Stimulated activated CD8-positive, alpha-beta memory T cell treated with anti-CD3 and anti-CD28 coated beads, Interleukin-12 subunit alpha, Interleukin-12 subunit beta, amount 100 ng/mL, for 24 hours (primary cell): Measurements from ENCODE around the gene ZNF518B.
"Not testable (repeated sequence)": the region's sequence is repeated elsewhere in the genome, so short reads cannot be mapped to it uniquely, and the experiment has no call there.

Experiments used
- DNase-seq: peaks from one replicate; pipeline ENCODE4 v3.0.0-alpha.2; 2020; ENCODE audit errors: extremely low read depth

Gene ZNF518B

DNA sequence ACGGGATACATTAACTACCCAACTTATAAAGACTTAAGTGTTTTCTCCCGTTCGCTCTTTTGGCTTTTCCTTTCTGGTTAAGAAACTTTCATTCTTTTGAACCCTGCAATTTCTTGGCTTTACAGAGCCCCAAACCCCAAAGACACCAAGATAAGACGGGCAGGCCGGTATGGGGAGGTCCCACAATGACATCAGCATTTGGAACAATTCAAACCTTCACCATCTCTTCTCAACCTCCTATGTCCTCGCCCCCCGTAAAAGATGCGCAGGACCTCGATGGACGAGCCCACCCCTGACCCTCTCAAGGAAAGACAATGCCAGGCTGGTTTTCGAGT lies 999 bp downstream of the ZNF518B start:
- DNase-seq: no peak

DNA sequence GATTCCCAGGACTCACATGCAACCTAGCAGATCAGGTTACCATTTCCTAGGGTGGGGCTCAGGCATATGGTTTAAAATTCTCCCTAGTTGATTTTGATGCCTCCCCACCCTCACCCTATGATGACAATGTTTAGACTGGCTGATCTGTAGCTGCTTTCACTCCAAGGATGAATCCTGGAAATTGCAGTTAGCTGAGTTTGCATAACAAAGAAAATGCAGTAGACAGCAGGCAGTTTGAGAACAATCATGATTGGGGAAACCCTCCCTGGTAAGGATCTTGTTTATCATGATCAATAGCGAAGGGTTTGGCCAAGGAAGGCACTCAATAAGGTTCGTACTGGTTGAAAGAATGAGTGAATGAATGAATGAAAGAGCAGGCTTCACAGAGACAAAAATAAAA lies 2.1 kb downstream of the ZNF518B start:
- DNase-seq: no peak

DNA sequence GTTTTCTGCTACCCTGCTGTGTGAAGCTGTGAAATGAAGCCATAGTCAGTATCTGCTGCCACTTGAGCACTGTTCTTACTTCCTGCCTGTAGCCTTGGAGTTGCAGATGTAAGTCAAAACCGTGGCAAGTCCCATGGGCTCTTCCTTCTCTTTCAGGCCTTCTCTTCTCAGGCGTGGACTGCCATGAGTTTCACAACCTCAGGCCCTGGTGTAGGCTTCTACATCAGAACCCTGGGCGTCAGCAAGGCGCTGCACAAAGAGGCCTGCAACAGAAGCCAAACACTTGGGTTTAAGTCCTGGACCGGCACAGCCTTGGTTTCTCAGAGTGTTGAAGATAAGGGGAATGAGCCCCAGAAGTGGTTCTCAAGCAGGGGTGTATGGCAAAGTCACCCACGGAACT lies 2.5 kb downstream of the ZNF518B start:
- no peak for DNase-seq

DNA sequence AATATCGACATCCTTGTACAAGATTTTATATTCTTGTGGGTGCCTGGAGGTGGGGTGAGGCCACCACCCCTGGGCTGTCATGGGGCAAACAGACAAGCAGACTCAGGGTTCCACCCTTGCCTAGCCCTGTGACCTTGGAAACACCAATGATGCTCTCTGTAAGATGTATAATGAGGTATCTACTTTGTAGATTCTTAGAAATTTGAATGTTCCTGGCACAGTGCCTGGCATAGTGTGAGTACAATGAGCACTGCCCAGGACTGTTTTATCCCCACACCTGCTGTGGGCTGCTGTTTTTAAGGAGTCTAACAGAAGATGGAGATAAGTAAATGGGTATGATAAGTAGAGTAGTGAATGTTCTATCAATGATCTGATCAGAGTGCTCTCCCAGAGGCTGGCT lies 3.1 kb downstream of the ZNF518B start:
- no peak for DNase-seq

DNA sequence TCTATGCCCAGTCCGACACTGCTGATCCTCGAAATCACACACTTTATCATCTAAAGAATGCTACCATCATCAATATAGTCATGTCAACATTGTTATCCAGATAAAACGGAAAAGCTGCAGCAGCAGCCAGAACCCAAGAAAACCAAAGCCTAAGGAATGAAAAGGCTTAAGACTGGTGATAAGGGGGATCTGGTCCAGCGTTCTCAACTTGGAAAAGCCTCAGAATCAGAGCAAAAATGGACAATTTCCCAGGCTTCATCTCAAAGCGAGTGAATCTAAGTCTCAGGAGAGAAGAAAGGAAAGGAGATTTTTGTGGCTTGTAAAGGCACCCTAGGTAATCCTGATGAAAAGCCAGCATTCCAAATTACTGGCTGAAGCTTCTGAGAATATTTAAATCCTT lies 8.2 kb downstream of the ZNF518B start:
- DNase-seq: no peak

DNA sequence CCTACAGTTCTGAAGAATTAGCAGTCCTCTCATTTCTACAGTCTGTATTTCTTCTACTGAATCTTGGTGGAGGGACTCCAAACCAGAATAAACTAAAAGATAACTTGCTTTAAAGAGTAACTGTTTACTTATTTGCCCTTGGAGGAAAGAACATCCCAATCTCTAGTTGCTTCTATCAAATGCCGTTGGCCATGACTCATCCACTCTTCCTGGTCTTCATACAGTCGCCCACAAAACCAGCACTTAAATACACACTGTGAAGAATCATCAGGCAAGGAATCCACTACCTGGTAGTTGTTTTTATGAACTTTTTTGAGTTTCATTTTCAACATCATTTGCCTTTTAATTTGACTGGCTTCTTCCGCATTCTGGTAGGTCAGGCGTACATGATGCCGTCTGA lies 14.2 kb downstream of the ZNF518B start:
- no peak for DNase-seq

DNA sequence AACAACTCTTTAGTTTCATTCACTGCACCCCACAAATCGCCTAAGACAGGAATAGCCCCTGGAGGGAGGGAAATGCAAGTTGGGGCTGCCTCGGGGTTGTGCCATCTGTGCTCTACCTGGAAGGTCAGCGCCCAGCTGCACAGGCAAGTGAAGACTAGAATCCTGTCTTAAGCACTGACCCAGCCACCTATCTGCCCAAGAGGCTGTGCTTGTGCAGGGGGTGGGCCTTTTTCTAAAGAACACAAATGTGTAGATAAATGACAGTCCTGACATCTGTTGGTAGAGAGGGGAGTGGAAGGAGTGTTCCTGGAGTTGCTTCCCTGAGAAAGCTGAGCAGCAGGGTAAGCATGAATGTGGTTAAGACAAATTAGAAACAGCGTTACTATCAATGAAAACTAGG lies 15.7 kb downstream of the ZNF518B start:
- no peak for DNase-seq

DNA sequence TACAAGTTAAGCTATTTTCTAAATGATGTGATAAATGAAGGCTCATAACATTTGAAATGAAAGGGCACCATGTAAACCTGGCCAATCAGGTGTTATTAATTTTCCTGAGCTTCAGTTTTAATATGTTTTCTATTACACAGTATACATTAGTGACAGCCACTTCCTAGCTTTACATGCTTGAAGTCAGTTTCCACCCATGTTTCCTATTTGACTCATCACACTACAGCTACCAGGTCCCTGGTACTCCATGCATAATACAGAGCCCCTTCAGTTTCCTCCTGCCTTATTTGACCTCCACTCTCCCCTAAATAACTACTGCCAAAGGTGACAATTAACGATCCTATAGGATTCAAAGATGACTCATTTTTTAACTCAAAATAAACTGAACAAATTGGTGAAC lies 18.3 kb downstream of the ZNF518B start:
- DNase-seq: no peak

DNA sequence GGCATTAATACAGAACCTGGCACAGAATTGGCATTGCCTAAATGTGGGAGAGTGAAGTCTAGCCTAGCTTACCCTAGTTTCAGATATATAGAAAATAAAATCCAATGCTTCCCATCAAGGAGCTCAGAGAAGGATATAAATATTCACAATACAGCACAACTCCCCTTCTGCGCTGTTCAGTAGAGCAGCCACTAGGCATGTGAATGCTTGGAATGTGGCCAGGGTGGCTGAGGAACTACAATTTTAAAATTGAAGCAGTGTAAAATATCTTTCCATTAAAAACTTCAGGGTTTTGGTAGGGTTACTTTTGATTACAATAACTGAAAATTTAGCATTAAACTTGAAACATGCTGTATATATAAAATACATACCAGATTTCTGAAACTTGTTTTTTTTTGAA lies 19.5 kb downstream of the ZNF518B start:
- no peak for DNase-seq

DNA sequence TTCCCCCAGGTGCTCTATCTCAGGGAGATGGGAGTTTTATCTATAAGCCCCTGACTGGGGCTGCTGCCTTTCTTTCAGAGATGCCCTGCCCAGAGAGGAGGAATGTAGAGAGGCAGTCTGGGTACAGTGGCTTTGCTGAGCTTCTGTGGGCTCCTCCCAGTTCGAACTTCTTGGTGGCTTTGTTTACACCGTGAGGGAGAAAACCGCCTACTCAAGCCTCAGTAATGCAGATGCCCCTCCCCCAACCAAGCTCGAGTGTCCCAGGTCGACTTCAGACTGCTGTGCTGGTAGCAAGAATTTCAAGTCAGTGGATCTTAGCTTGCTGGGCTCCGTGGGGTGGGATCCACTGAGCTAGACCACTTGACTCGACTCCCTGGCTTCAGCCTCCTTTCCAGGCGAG lies 29.5 kb downstream of the ZNF518B start:
- DNase-seq: not testable (repeated sequence)

DNA sequence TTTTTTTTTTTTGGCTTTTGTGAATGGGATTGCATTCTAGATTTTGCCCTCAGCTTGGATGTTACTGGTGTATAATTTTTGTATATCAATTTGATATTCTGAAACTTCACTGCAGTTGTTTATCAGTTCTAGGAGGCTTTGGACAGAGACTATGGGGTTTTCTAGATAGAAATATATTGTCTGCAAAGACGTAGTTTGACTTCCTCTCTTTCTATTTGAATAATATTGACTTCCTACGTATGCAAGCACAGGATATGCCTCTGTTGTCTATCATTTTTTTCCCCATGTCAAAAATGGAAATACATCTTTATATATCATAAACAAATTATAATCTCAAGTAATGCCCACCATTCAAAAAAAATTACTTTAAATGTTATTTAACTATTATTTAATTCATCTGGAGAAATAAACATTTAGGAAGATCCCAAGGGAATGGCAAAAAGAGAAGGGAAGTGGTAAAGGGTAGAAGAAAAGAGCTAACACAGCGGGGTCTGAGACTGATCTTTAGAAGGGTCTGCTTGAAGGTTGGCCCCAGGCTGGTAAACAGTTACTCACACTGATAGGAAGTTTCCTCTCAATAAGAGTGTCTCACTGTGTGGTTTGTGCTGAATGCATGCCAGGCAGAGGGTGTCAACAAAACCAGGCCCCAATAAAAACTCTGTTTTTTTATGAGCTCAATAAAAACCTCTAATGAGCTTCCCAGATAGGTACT lies 35.7 kb downstream of the ZNF518B start:
- no peak for DNase-seq

DNA sequence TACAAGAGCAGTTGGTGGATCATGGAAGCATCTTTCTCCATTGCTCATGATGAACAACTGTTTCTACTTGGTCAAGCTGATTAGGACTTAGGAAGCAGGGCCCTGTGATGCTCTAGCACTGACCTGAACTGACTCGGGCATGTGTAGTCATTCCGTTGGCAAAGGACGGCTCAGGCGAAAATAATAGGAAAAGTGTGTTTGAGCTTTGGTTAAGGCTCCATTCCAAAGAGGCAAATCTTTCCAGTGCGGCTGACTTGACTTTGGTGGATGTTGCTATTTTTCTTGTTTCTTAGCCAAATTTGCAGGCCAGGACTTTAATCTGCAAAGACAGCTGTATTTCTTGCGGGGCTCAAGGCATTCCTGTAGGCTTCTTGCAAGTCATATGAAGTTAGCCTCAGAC lies 39.5 kb downstream of the ZNF518B start:
- DNase-seq: no peak

DNA sequence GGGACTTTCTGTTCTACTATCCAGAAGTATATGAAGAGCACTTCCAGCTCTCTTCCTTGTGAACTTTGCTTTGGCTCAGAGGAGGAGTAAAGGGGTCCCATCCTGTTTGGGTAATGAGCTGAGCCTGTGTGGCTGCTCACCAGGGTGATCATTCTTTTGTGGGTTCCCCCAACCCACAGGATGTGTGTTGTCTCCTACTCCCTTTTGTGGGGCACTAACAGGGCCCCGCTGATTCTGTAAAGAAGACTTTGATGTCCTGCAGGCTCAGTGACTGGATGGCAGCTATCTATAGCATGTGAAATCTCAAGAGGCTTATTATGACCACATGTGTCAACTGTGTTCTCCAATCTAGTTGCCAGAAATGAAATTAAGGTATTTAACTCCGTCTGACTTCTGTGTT lies 40.8 kb downstream of the ZNF518B start:
- DNase-seq: no peak

DNA sequence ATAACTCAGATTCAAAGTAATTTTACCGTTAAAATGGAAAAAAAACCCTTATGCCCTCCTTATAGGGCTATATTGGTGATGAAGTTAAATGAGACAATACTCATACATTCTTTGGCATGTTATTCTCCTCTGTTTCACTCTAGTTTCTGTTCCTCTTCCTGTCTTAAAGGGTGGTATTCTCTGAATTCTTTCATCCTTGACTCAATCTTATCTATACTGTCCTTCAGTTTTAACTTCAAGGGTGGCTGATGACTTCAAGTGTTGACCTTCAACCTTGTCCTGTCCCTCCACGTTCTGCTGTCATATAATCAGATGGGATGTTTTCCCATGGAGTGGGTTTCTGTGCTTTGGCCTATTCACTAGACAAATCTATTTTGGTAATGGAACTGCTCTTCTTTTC lies 44.0 kb downstream of the ZNF518B start:
- no peak for DNase-seq

DNA sequence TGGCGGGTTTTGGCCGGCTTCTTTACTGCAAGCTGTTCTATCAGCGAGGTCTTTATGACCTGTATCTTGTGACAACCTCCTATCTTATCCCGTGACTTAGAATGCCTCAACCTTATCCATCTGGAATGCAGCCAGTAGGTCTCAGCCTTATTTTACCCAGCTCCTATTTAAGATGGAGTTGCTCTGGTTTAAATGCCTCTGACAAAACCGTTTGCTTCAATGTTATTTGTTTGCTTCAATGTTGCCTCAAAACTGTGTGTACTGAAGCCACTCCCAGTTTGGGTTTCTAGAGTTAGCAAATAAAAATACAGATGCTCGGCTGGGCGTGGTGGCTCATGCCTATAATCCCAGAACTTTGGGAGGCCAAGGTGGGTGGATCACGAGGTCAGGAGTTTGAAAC lies 51.6 kb downstream of the ZNF518B start:
- no peak for DNase-seq

DNA sequence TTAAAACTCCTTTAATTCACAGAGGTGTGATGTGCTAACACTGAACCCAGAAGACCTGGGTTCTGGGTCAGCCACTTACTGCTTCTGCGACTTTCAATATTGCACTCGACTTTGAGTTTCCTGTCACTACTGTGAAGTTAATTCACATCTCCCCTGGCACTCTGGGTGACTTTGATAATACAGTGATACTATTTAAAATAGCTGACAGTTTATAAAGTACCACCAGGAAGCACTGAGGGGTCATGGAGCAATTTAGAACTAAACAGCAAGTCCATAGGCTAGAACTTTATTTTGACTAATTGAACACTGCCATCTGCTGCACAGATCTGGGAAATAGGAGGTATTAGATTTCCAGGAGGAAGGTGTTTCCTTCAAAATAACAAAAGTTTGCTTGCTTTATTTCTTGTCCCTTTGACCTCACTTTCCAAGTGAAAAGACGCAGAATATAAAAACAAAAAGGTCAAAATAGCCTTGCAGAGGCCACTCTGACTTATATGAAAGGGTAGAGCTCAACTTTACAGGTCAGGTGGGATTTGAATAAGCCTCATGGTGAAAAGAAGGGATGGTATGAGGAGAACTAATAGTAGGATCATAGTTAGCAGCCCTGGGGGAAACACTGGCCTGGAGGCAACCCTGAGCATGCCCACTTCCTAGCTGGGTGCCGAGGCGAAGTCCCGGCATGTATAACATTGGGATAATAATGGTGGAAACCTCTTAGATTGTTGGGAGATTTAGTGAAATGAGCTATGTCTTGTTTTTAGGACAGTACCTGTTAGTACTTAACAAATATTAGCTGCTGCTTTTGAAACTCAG lies 53.4 kb downstream of the ZNF518B start:
- DNase-seq: no peak

DNA sequence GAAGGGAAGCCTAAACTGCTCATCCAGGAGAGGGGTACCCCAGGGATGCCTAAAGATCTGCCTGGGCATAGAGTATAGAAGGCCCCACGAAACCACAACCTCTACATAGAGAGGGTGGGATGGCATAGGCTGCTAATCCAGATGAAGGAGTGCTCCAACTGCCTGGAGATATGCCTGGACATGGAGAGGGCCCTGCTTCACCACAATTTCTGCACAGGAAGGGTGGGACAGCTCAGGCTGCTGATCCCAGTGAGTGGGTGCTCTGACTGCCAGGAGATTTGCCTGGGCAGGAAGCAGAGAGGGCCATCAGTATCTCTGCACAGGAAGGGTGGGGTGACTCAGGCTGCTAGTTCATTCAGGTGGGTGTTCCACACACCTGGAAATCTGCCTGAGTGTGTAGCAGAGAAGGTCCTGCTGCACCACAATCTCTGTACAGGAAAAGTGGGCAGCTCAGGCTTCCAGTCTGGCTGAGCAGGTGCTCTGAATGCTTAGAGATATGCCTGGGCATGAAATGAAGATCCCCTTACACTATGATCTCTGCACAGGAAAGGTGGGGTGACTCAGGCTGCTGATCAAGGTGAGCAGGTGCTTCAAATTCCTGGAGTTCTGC lies 61.1 kb downstream of the ZNF518B start:
- DNase-seq: no peak
